Neural cell (in vitro differentiated cells): ENCODE measurements around the gene TFE3. TPM values are rescaled to one million over a fixed set of nuclear protein-coding genes. Genes with fewer than 3 reads are reported as not detected.

Source experiments
- H2AFZ ChIP-seq: fragments of 200-600, 300-800 bp; sonication (generic), shearing (Covaris generic); 2 replicates; pipeline ENCODE4 v1.6.0; 2014; ENCODE audit warnings: low read depth, mild to moderate bottlenecking, antibody characterized with exemption, low read length, moderate library complexity
- H3F3A ChIP-seq: fragments of 200-600 bp; shearing (Covaris generic); 2 replicates; pipeline ENCODE4 v1.6.1; 2016; ENCODE audit warnings: mild to moderate bottlenecking, moderate library complexity, mixed read lengths, antibody characterized with exemption, low read length; ENCODE audit not compliant: insufficient read depth, poor library complexity, severe bottlenecking
- H3K27ac ChIP-seq: fragments of 200-600, 300-800 bp; sonication (generic), shearing (Covaris generic); 2 replicates; pipeline ENCODE4 v1.5.1; 2014; ENCODE audit warnings: mild to moderate bottlenecking, low read length, moderate library complexity
- H3K27me3 ChIP-seq: fragments of 300-800, 200-600 bp; sonication (generic), shearing (Covaris generic); 2 replicates; pipeline ENCODE4 v1.6.0; 2014; ENCODE audit warnings: mild to moderate bottlenecking, low read depth, low read length, moderate library complexity; ENCODE audit not compliant: insufficient read depth
- H3K36me3 ChIP-seq: fragments of 300-800, 200-600 bp; sonication (generic), shearing (Covaris generic); 2 replicates; pipeline ENCODE4 v1.5.1; 2014; ENCODE audit warnings: mild to moderate bottlenecking, antibody characterized with exemption, low read length, moderate library complexity; ENCODE audit not compliant: insufficient read depth
- H3K4me2 ChIP-seq: fragments of 300-800, 200-600 bp; sonication (generic), shearing (Covaris generic); 2 replicates; pipeline ENCODE4 v1.6.0; 2014; ENCODE audit warnings: mild to moderate bottlenecking, low read length
- H3K4me3 ChIP-seq: fragments of 300-800, 200-600 bp; sonication (generic), shearing (Covaris generic); 2 replicates; pipeline ENCODE4 v1.5.1; 2014; ENCODE audit warnings: mild to moderate bottlenecking, low read length, moderate library complexity
- H3K79me2 ChIP-seq: fragments of 200-600 bp; shearing (Covaris generic); replicated peaks from 2 replicates; pipeline ENCODE4 v1.6.0; 2014; ENCODE audit warnings: mild to moderate bottlenecking, low read length, moderate library complexity; ENCODE audit not compliant: insufficient read depth
- H3K9ac ChIP-seq: fragments of 300-800, 200-600 bp; sonication (generic), shearing (Covaris generic); 2 replicates; pipeline ENCODE4 v1.6.1; 2016; ENCODE audit warnings: mild to moderate bottlenecking, low read length, mixed read lengths
- H3K9me2 ChIP-seq: fragments of 200-600 bp; shearing (Covaris generic); 2 replicates; pipeline ENCODE4 v1.6.1; 2016; ENCODE audit warnings: mild to moderate bottlenecking, low read length, mixed read lengths; ENCODE audit not compliant: insufficient read depth
- H3K9me3 ChIP-seq: fragments of 200-600, 300-800 bp; sonication (generic), shearing (Covaris generic); 2 replicates; pipeline ENCODE4 v1.6.1; 2016; ENCODE audit warnings: mild to moderate bottlenecking, mixed run types, low read length, moderate library complexity, mixed read lengths
- H4K20me1 ChIP-seq: fragments of 200-600 bp; shearing (Covaris generic); 2 replicates; pipeline ENCODE4 v1.6.1; 2016; ENCODE audit warnings: mild to moderate bottlenecking, mixed run types; ENCODE audit not compliant: insufficient read depth
- EP300 ChIP-seq: fragments of 450-650 bp; conservative IDR thresholded peaks from 2 replicates; pipeline ENCODE4 v1.6.1; 2014; ENCODE audit warnings: antibody characterized with exemption, mild to moderate bottlenecking, moderate library complexity; ENCODE audit not compliant: poor library complexity, severe bottlenecking
- EZH2 ChIP-seq: fragments of 200-600, 300-800 bp; shearing (Covaris generic), sonication (generic); IDR thresholded peaks from 2 replicates; pipeline ENCODE4 v1.6.1; 2014; ENCODE audit warnings: antibody characterized with exemption, low read length, borderline replicate concordance, mild to moderate bottlenecking; ENCODE audit not compliant: insufficient read depth, poor library complexity, severe bottlenecking
- MXI1 ChIP-seq: fragments of 450-650 bp; conservative IDR thresholded peaks from 2 replicates; pipeline ENCODE4 v1.6.1; 2014; ENCODE audit warnings: antibody characterized with exemption, mild to moderate bottlenecking; ENCODE audit not compliant: poor library complexity, severe bottlenecking
- POLR2AphosphoS5 ChIP-seq: IDR thresholded peaks from 2 replicates; pipeline ENCODE4 v1.6.1; 2012
- RAD21 ChIP-seq: fragments of 450-650 bp; conservative IDR thresholded peaks from 2 replicates; pipeline ENCODE4 v1.6.1; 2014; ENCODE audit warnings: antibody characterized with exemption, mild to moderate bottlenecking, moderate library complexity
- REST ChIP-seq: IDR thresholded peaks from 2 replicates; pipeline ENCODE4 v1.6.1; 2012; ENCODE audit warnings: borderline replicate concordance
- SMC3 ChIP-seq: fragments of 450-650 bp; conservative IDR thresholded peaks from 2 replicates; pipeline ENCODE4 v1.6.1; 2014; ENCODE audit warnings: antibody characterized with exemption, mild to moderate bottlenecking, moderate library complexity; ENCODE audit not compliant: poor library complexity
- TAF1 ChIP-seq: IDR thresholded peaks from 2 replicates; pipeline ENCODE4 v1.6.1; 2012; ENCODE audit warnings: low read depth
- polyA plus RNA-seq: library from polyadenylated mRNA; depleted of rRNA; stranded (reverse); fragments of >200 nt; gene quantifications from 2 replicates; pipeline ENCODE4 v1.2.3, GENCODE V29; 2014
- TF ChIP-seq, protein P1 (sequence below): fragments of 450-650 bp; IDR thresholded peaks from 2 replicates; pipeline ENCODE4 v1.5.1; 2014; ENCODE audit warnings: antibody characterized with exemption, mild to moderate bottlenecking, moderate library complexity; ENCODE audit not compliant: poor library complexity, severe bottlenecking

TFE3 gene
- polyA plus RNA-seq, 1 donor from 2014 or later: 8.9 TPM

- Histone ChIP-seq H3K9ac (no peak overlapping the region), H3K9me3 (no peaks in the 10 kb centered on the region), H3K4me3 (no peak overlapping the region), H2AFZ (no peak overlapping the region), H3K79me2 (no peaks in the 10 kb centered on the region), H3K27ac (no peak overlapping the region), H3K4me2 (no peak overlapping the region), H3K27me3 (no peaks in the 10 kb centered on the region), H4K20me1 (no peaks in the 10 kb centered on the region), H3K9me2 (no peaks in the 10 kb centered on the region), H3F3A (no peaks in the 10 kb centered on the region), H3K36me3 (no peaks in the 10 kb centered on the region)
- TF ChIP-seq, protein P1, sequence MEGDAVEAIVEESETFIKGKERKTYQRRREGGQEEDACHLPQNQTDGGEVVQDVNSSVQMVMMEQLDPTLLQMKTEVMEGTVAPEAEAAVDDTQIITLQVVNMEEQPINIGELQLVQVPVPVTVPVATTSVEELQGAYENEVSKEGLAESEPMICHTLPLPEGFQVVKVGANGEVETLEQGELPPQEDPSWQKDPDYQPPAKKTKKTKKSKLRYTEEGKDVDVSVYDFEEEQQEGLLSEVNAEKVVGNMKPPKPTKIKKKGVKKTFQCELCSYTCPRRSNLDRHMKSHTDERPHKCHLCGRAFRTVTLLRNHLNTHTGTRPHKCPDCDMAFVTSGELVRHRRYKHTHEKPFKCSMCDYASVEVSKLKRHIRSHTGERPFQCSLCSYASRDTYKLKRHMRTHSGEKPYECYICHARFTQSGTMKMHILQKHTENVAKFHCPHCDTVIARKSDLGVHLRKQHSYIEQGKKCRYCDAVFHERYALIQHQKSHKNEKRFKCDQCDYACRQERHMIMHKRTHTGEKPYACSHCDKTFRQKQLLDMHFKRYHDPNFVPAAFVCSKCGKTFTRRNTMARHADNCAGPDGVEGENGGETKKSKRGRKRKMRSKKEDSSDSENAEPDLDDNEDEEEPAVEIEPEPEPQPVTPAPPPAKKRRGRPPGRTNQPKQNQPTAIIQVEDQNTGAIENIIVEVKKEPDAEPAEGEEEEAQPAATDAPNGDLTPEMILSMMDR: no peak
- TF ChIP-seq TAF1: no peak
- no peak for TF ChIP-seq EP300
- TF ChIP-seq EZH2: no peak
- TF ChIP-seq MXI1: no peak
- TF ChIP-seq SMC3: no peak
- TF ChIP-seq RAD21: no peak
- TF ChIP-seq REST: no peak
- TF ChIP-seq POLR2AphosphoS5: no peak
Measured at GRCh38 chrX:49060914-49061313, 17.8 kb upstream of the TFE3 start.

DNA sequence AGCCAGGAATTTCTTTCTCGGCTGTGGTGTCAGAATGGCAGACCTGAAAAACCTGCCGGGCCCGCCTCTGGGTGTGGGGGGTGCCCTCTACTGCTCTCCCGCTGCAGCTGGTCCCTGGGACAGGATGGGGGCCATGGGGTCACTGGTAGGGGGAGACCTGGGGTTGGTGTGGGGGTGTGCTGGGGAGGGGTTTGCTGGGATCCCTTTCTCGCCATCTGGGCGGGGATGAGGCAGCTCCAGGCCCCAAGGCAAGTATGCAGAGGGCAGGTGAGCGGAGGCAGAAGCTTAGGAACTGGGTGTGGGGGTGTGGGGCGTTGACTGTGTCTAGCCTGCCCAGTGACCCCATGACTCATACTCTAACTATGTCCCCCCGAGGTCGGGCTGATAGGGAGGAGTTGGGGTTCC is 16.5 kb upstream of the TFE3 start:
- no peak overlapping the region for H3K9ac ChIP-seq
- H4K20me1 ChIP-seq: no peaks in the 10 kb centered on the region
- no peaks in the 10 kb centered on the region for H3K27me3 ChIP-seq
- H3K36me3 ChIP-seq: no peaks in the 10 kb centered on the region
- H3K27ac ChIP-seq: no peak overlapping the region
- no peak overlapping the region for H2AFZ ChIP-seq
- no peaks in the 10 kb centered on the region for H3K9me3 ChIP-seq
- no peak overlapping the region for H3K4me2 ChIP-seq
- H3K4me3 ChIP-seq: no peak overlapping the region
- no peak for TF ChIP-seq EP300
- no peaks in the 10 kb centered on the region for H3K9me2 ChIP-seq
- no peaks in the 10 kb centered on the region for H3K79me2 ChIP-seq
- no peaks in the 10 kb centered on the region for H3F3A ChIP-seq

- no peak overlapping the region for H3K4me2 ChIP-seq
Measured at GRCh38 chrX:49059201-49059600, 16.0 kb upstream of the TFE3 start.

More at GRCh38 chrX:49059201-49059600, 16.0 kb upstream of the TFE3 start:
- no peaks in the 10 kb centered on the region for H3F3A ChIP-seq
- H3K36me3 ChIP-seq: no peaks in the 10 kb centered on the region
- H3K9me2 ChIP-seq: no peaks in the 10 kb centered on the region
- H3K27me3 ChIP-seq: no peaks in the 10 kb centered on the region
- H3K9me3 ChIP-seq: no peaks in the 10 kb centered on the region
- no peak overlapping the region for H2AFZ ChIP-seq
- TF ChIP-seq RAD21 (no peak), EZH2 (no peak), EP300 (no peak), REST (no peak), SMC3 (no peak), POLR2AphosphoS5 (no peak), MXI1 (no peak), TAF1 (no peak)
- TF ChIP-seq, protein P1: no peak
- H3K27ac ChIP-seq: no peak overlapping the region
- no peaks in the 10 kb centered on the region for H4K20me1 ChIP-seq
- no peak overlapping the region for H3K4me3 ChIP-seq
- H3K9ac ChIP-seq: no peak overlapping the region
- H3K79me2 ChIP-seq: no peaks in the 10 kb centered on the region
